Measurements from ENCODE around the gene PROM2.

GRCh38 chr2:95326433-95327140 lies 52.3 kb downstream of the PROM2 start:
- TF ChIP-seq CTCF (IDR thresholded peaks at IDR 0.05; ENCODE audit: low read depth, low read length, missing input control): no peak
- no peak for TF ChIP-seq TAF1 (conservative IDR thresholded peaks at IDR 0.05)
- TF ChIP-seq SP1 (IDR thresholded peaks at IDR 0.05): no peak
- no peak for TF ChIP-seq EGR1 (IDR thresholded peaks at IDR 0.05; ENCODE audit: low read depth in 2 of 2)
- no peak for TF ChIP-seq GABPA (IDR thresholded peaks at IDR 0.05 in 1 of 2, conservative IDR thresholded peaks at IDR 0.05 in 1 of 2)
- no peak for TF ChIP-seq ATF3 (IDR thresholded peaks at IDR 0.05)

Data from liver (tissue), 3 donors.